ENCODE data around the gene COL1A1. TPM values are rescaled to one million over a fixed set of nuclear protein-coding genes. Genes with fewer than 3 reads are reported as not detected.

The COL1A1 gene
- total RNA-seq, 1 experiment from 2014 or later = 4.5 TPM

DNA sequence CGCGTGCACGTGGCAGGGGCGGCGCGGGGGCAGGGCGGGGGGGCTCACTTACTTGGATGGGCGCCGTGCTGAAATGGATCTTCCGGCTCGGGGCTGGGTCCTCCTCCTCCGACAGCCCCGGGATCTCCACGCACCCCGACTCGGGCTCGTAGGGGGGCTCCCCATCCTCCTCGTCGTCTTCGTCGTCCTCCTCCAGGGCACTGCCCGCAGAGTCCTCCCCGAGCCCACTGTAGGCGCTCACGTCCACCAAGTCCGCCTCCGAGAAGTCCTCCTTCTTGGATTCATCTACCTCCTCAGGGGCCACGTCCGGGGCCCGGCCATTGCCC, 52.4 kb downstream of the COL1A1 start:
- intact Hi-C loops (cut with micrococcal nuclease) = no loop called here
- Mint-ChIP-seq H3K4me3 (ENCODE audit: unreplicated experiment) (peak overlapping the region; percentile 82), H3K27ac (ENCODE audit: low read depth, unreplicated experiment) (peak overlapping the region; percentile 89), H3K9me3 (ENCODE audit: unreplicated experiment) (no peaks in the 10 kb centered on the region), H3K36me3 (ENCODE audit: insufficient read depth, unreplicated experiment) (peaks cover 9% of the 10 kb centered on the region), H3K27me3 (ENCODE audit: insufficient read depth, unreplicated experiment) (no peaks in the 10 kb centered on the region), H3K4me1 (ENCODE audit: insufficient read depth, unreplicated experiment) (peaks cover 44% of the 10 kb centered on the region)
- ChIA-PET POLR2A (interaction anchor here (1.1 to 5.7 kb wide), 8 partner anchors 12 to 247 kb away, joined by 3 to 35 read pairs (median 9); partner anchors contain the start of gene PDK2), CTCF (interaction anchor here (1.0 to 4.2 kb wide), 6 partner anchors 9 to 56 kb away, joined by 3 to 36 read pairs (median 5); no protein-coding TSS in a partner anchor)
- DNase-seq (ENCODE audit: unreplicated experiment) = no peak
- BruUV-seq (replicated peaks) = no TSS peak
- TF ChIP-seq, protein P1, sequence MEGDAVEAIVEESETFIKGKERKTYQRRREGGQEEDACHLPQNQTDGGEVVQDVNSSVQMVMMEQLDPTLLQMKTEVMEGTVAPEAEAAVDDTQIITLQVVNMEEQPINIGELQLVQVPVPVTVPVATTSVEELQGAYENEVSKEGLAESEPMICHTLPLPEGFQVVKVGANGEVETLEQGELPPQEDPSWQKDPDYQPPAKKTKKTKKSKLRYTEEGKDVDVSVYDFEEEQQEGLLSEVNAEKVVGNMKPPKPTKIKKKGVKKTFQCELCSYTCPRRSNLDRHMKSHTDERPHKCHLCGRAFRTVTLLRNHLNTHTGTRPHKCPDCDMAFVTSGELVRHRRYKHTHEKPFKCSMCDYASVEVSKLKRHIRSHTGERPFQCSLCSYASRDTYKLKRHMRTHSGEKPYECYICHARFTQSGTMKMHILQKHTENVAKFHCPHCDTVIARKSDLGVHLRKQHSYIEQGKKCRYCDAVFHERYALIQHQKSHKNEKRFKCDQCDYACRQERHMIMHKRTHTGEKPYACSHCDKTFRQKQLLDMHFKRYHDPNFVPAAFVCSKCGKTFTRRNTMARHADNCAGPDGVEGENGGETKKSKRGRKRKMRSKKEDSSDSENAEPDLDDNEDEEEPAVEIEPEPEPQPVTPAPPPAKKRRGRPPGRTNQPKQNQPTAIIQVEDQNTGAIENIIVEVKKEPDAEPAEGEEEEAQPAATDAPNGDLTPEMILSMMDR (IDR thresholded peaks at IDR 0.05; ENCODE audit: unreplicated experiment) = no peak

DNA sequence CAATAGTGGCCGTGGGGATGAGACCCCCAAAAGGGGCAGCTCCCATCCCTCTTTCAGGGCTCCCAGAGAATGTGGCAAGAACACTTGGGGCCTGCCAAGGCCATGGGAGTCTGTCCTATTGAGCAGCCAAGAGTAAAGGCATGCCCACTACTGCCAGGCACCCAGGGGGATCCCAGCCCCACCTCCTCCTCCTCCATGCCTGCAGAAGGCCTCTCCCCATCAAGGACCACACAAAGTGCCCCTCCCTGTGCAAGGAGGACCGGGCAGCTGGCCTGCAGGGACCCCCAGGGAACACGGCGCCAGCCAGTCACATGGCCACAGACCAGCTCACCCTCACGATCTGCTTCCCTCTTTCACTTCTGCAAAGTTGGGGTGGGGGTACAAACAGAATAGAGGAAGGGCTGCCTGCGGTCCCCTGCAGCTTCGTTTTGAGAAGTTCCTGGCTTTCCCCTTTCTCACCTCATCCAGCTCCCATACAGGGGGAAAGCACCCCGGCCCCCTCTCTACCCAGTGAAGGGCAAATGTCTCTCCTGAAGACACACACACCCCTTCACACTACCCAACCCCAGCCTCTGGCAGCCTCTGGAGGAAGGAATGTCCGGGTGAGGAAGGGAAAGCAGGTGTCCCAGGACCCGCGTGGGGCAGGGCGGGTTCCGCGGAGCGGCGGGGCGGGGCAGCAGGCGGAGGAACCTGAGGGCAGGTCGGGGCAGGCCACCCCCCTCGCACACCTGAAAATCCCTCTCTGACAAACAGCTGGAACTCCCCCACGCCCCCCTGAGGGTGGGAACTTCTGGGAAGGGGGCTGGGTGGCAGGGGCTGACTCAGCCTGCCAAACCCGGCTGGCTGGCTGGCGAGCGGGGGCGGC, 53.0 kb downstream of the COL1A1 start:
- H3K27me3 Mint-ChIP-seq (ENCODE audit: insufficient read depth, unreplicated experiment) = no peaks in the 10 kb centered on the region
- BruUV-seq (replicated peaks) = no TSS peak
- peaks cover 39% of the 10 kb centered on the region for H3K4me1 Mint-ChIP-seq (ENCODE audit: insufficient read depth, unreplicated experiment)
- peak overlapping the region; percentile 82 for H3K4me3 Mint-ChIP-seq (ENCODE audit: unreplicated experiment)
- H3K9me3 Mint-ChIP-seq (ENCODE audit: unreplicated experiment) = no peaks in the 10 kb centered on the region
- peaks cover 13% of the 10 kb centered on the region for H3K36me3 Mint-ChIP-seq (ENCODE audit: insufficient read depth, unreplicated experiment)
- TF ChIP-seq, protein P1 (IDR thresholded peaks at IDR 0.05; ENCODE audit: unreplicated experiment) = peak; percentile 11
- ChIA-PET POLR2A (interaction anchor here (0.6 to 5.7 kb wide), 12 partner anchors 13 to 248 kb away, joined by 3 to 35 read pairs (median 6); partner anchors contain the start of gene PDK2), CTCF (interaction anchor here (1.0 to 1.6 kb wide), 9 partner anchors 9 to 56 kb away, joined by 3 to 12 read pairs (median 5); no protein-coding TSS in a partner anchor)
- DNase-seq (ENCODE audit: unreplicated experiment) = peak; percentile 80
- intact Hi-C loops (cut with micrococcal nuclease) = no loop called here
- peak overlapping the region; percentile 89 for H3K27ac Mint-ChIP-seq (ENCODE audit: low read depth, unreplicated experiment)

- TF ChIP-seq, protein P1 (IDR thresholded peaks at IDR 0.05; ENCODE audit: unreplicated experiment) = no peak
- POLR2A ChIA-PET = interaction anchor here (0.6 to 5.7 kb wide), 8 partner anchors 13 to 91 kb away, joined by 3 to 35 read pairs (median 5); no protein-coding TSS in a partner anchor
- H3K4me1 Mint-ChIP-seq (ENCODE audit: insufficient read depth, unreplicated experiment) = peaks cover 38% of the 10 kb centered on the region
- H3K4me3 Mint-ChIP-seq (ENCODE audit: unreplicated experiment) = peak overlapping the region; percentile 82
- intact Hi-C loops (cut with micrococcal nuclease) = no loop called here
- H3K9me3 Mint-ChIP-seq (ENCODE audit: unreplicated experiment) = no peaks in the 10 kb centered on the region
- H3K27me3 Mint-ChIP-seq (ENCODE audit: insufficient read depth, unreplicated experiment) = no peaks in the 10 kb centered on the region
- H3K27ac Mint-ChIP-seq (ENCODE audit: low read depth, unreplicated experiment) = peak overlapping the region; percentile 89
- no peak for DNase-seq (ENCODE audit: unreplicated experiment)
- BruUV-seq (replicated peaks) = no TSS peak
- CTCF ChIA-PET = interaction anchor here (1.0 to 1.6 kb wide), 9 partner anchors 9 to 55 kb away, joined by 3 to 12 read pairs (median 5); no protein-coding TSS in a partner anchor
- H3K36me3 Mint-ChIP-seq (ENCODE audit: insufficient read depth, unreplicated experiment) = peaks cover 13% of the 10 kb centered on the region
These were observed 53.6 kb downstream of the COL1A1 start for GRCh38 chr17:50147841-50148225.

DNA sequence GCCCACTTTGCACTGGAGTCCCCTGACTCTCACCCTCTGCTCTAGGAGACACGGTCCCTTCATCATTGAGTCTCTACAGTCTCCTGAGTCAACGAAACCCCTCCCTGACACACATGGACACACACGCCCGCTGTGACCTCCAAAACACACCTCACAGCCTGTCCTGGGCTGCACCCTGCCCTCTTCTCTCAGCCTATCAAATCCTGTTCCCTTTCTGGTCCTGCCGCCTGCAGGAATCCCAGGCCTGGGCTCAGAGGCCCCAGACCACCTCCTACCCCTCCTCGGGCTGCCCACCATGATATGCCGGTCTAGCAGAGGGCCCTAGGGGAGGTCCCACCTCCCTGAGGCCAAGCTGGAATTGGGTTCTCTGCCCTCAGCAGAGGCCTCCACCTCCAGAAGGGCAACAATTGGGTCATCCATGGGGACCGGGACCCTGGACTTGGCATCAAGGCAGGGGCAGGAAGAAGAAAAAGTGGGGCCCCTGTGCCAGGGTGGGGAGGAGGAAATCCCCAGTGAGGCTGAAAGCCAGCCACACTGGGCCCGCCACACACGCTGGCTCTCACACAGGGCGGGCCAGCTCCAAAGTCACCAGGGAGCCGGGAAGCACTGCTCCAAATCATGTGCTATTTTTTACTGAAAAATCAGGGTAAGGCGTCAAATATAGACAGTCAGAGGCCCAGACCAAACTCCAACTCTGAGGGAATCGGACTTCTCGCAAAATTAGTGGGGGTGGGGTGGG, 54.3 kb downstream of the COL1A1 start:
- intact Hi-C loops (cut with micrococcal nuclease) = no loop called here
- ChIA-PET POLR2A (interaction anchor here (5.7 kb wide), 1 partner anchor 31 kb away, joined by 35 read pairs; no protein-coding TSS in a partner anchor), CTCF (interaction anchor here (0.7 to 1.6 kb wide), 5 partner anchors 8 to 32 kb away, joined by 3 to 12 read pairs (median 3); no protein-coding TSS in a partner anchor)
- Mint-ChIP-seq H3K27me3 (ENCODE audit: insufficient read depth, unreplicated experiment) (no peaks in the 10 kb centered on the region), H3K4me3 (ENCODE audit: unreplicated experiment) (peak overlapping the region; percentile 82), H3K4me1 (ENCODE audit: insufficient read depth, unreplicated experiment) (peaks cover 38% of the 10 kb centered on the region), H3K9me3 (ENCODE audit: unreplicated experiment) (no peaks in the 10 kb centered on the region), H3K27ac (ENCODE audit: low read depth, unreplicated experiment) (peak overlapping the region; percentile 89), H3K36me3 (ENCODE audit: insufficient read depth, unreplicated experiment) (peaks cover 17% of the 10 kb centered on the region)
- BruUV-seq (replicated peaks) = no TSS peak
- DNase-seq (ENCODE audit: unreplicated experiment) = no peak
- TF ChIP-seq, protein P1 (IDR thresholded peaks at IDR 0.05; ENCODE audit: unreplicated experiment) = no peak

Measured in MCF 10A (cell line).